ENCODE results near the gene TM4SF4. TPM values are rescaled to one million over a fixed set of nuclear protein-coding genes. Genes with fewer than 3 reads are reported as not detected.

The TM4SF4 gene
- polyA plus RNA-seq, 1 donor (not counting 4 experiments of a cell fraction or from before 2014, with no cell fraction given) = not detected

DNA sequence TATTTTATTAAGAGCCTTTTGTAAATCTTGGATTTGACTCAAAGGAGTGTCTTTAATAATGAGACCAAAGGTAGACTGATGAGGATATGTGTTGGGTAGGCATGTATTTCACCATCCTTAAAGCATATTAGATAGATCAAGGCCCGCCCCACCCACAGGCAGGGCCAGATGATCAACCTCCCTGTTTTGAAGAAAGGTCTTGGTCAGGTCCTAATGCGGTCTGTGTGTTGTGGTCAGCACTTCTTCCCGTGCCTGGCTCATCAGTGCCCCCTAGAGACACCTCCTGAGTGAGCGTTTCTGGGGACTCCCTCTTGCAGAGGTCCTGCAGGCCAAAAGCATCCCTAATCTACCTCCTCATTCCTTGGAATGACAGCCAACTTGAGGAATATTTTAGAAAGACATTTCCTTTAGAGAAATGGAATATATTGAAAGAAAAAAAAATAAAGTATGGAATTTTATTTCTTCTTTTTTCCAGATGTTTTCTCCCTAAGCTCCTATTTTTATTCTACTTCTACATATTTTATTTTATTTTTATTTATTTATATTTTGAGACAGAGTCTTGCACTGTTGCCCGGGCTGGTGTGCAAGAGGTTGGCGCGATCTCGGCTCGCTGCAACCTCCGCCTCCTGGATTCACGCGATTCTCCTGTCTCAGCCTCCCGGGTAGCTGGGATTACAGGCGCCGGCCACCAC, 6.0 kb downstream of the TM4SF4 start:
- Histone ChIP-seq H4K20me1 (ENCODE audit: control insufficient read depth, extremely low read depth, insufficient read depth, low read length) (no peaks in the 10 kb centered on the region), H3K79me2 (ENCODE audit: control insufficient read depth, insufficient read depth, low read length) (no peaks in the 10 kb centered on the region), H3K36me3 (ENCODE audit: control insufficient read depth in 2 of 2, extremely low read depth in 1 of 2, insufficient read depth in 2 of 2, low read length in 2 of 2) (no peaks in the 10 kb centered on the region), H3K9me3 (ENCODE audit: control insufficient read depth, low read depth, low read length) (no peaks in the 10 kb centered on the region), H3K4me3 (ENCODE audit: control insufficient read depth in 2 of 3, extremely low read depth in 1 of 3, insufficient read depth in 2 of 3, low read depth in 1 of 3, low read length in 3 of 3) (no peak overlapping the region), H3K4me2 (ENCODE audit: control insufficient read depth, extremely low read depth, insufficient read depth, low read depth, low read length) (no peak overlapping the region), H2AFZ (ENCODE audit: control insufficient read depth, low read length) (no peak overlapping the region), H3K27ac (ENCODE audit: control insufficient read depth, insufficient read depth, low read length) (no peak overlapping the region), H3K27me3 (ENCODE audit: control insufficient read depth, extremely low read depth, insufficient read depth, low read length) (no peaks in the 10 kb centered on the region), H3K9me1 (ENCODE audit: control insufficient read depth, extremely low read depth, insufficient read depth, low read length) (no peaks in the 10 kb centered on the region), H3K9ac (ENCODE audit: control insufficient read depth, extremely low read depth, insufficient read depth, low read length) (no peak overlapping the region), H3K4me1 (ENCODE audit: control insufficient read depth, extremely low read depth, insufficient read depth, low read length) (peaks cover 3% of the 10 kb centered on the region)
- FAIRE-seq (peak; percentile 29), DNase-seq (ENCODE audit: low read depth, low spot score) (peak; percentile 60)
- TF ChIP-seq CTCF (optimal IDR thresholded peaks at IDR 0.05 in 1 of 3, IDR thresholded peaks at IDR 0.05 in 1 of 3, conservative IDR thresholded peaks at IDR 0.05 in 1 of 3; ENCODE audit: extremely low read depth in 1 of 3, insufficient read depth in 2 of 3, low read length in 3 of 3) (peak; percentile 86 to 96 (median 95)), EZH2 (IDR thresholded peaks at IDR 0.05; ENCODE audit: low read length) (no peak)
- dilution Hi-C loops (cut with MboI; ENCODE audit: extremely low pct_ligation_motif_present, low sequenced_read_pairs) = no loop called here

- H3K4me1 ChIP-seq (ENCODE audit: control insufficient read depth, extremely low read depth, insufficient read depth, low read length) = peaks cover 3% of the 10 kb centered on the region
- dilution Hi-C loops (cut with MboI; ENCODE audit: extremely low pct_ligation_motif_present, low sequenced_read_pairs) = no loop called here
- TF ChIP-seq CTCF (optimal IDR thresholded peaks at IDR 0.05 in 1 of 3, IDR thresholded peaks at IDR 0.05 in 1 of 3, conservative IDR thresholded peaks at IDR 0.05 in 1 of 3; ENCODE audit: extremely low read depth in 1 of 3, insufficient read depth in 2 of 3, low read length in 3 of 3) (no peak), EZH2 (IDR thresholded peaks at IDR 0.05; ENCODE audit: low read length) (no peak)
These were observed 6.6 kb downstream of the TM4SF4 start for GRCh38 chr3:149481056-149481455.

More at GRCh38 chr3:149481056-149481455, 6.6 kb downstream of the TM4SF4 start:
- Histone ChIP-seq H4K20me1 (ENCODE audit: control insufficient read depth, extremely low read depth, insufficient read depth, low read length) (no peaks in the 10 kb centered on the region), H3K36me3 (ENCODE audit: control insufficient read depth in 2 of 2, extremely low read depth in 1 of 2, insufficient read depth in 2 of 2, low read length in 2 of 2) (no peaks in the 10 kb centered on the region), H3K27me3 (ENCODE audit: control insufficient read depth, extremely low read depth, insufficient read depth, low read length) (no peaks in the 10 kb centered on the region), H3K79me2 (ENCODE audit: control insufficient read depth, insufficient read depth, low read length) (no peaks in the 10 kb centered on the region), H2AFZ (ENCODE audit: control insufficient read depth, low read length) (no peak overlapping the region), H3K4me2 (ENCODE audit: control insufficient read depth, extremely low read depth, insufficient read depth, low read depth, low read length) (no peak overlapping the region), H3K4me3 (ENCODE audit: control insufficient read depth in 2 of 3, extremely low read depth in 1 of 3, insufficient read depth in 2 of 3, low read depth in 1 of 3, low read length in 3 of 3) (no peak overlapping the region), H3K9me1 (ENCODE audit: control insufficient read depth, extremely low read depth, insufficient read depth, low read length) (no peaks in the 10 kb centered on the region), H3K9me3 (ENCODE audit: control insufficient read depth, low read depth, low read length) (no peaks in the 10 kb centered on the region), H3K27ac (ENCODE audit: control insufficient read depth, insufficient read depth, low read length) (no peak overlapping the region), H3K9ac (ENCODE audit: control insufficient read depth, extremely low read depth, insufficient read depth, low read length) (no peak overlapping the region)
- no peak for FAIRE-seq
- DNase-seq (ENCODE audit: low read depth, low spot score) = no peak

Data from keratinocyte (primary cell).